Eye (tissue), 1 donor: Measurements from ENCODE around the gene TPP1.

Experiments
- DNase-seq: peaks from one replicate; pipeline ENCODE4 v3.0.0-alpha.2; 2015

Gene TPP1

DNA sequence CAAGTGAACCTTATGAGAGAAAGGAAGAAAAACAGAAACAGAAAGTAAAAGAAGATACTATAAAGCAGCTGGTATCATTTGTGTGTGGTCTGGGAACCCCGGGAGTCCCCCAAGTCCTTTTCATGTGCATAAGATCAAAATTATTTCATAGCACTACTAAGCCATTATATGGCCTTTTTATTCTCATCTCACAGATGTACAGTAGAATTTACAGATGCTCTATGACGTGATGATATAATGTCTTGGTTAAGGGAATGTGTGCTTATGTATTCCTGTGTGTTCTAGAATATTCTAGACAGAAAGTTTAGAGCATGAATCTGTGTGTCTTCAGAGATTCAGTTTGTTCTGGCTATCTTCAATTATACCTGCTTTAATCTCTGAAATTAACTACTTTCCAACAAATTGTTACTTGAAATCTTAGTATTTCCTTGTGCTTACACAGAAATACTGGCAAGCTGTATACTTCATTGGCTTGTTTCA is 8.6 kb upstream of the TPP1 start:
- no peak for DNase-seq

DNA sequence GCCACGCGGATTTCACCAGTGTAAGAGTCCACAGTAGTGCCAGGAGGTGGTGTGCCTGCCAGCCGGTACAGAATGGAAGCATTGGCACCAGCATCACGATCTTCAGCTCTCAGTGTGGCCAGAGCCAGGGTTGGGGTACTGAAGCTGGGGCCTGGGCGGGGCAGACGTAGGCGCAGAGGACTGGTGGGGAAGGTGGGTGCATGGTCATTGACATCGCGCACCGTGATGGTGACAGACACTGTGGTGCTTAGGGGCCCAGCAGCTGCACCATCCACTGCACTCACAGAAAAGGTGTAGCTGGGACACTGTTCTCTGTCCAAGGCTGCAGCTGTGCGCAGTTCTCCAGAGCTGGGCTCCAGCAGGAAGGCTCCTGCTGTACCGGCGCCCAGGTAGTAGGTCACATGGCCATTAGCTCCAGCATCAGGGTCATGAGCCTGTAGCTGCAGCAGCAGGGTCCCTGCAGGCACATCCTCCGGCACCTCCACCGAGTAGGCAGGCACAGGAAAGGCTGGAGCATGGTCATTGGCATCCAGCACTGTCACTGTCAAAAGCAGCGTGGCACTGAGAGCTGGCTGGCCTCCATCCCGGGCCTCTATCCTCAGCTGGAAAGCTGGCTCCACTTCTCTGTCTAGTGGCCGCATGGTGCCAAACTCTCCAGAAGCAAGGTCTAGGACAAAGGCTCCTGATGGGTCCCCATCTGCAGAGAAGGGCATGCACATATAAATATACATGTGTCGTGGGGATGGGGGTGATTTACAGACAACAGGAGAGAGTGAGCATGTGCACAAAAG is 7.9 kb upstream of the TPP1 start:
- DNase-seq: no peak

DNA sequence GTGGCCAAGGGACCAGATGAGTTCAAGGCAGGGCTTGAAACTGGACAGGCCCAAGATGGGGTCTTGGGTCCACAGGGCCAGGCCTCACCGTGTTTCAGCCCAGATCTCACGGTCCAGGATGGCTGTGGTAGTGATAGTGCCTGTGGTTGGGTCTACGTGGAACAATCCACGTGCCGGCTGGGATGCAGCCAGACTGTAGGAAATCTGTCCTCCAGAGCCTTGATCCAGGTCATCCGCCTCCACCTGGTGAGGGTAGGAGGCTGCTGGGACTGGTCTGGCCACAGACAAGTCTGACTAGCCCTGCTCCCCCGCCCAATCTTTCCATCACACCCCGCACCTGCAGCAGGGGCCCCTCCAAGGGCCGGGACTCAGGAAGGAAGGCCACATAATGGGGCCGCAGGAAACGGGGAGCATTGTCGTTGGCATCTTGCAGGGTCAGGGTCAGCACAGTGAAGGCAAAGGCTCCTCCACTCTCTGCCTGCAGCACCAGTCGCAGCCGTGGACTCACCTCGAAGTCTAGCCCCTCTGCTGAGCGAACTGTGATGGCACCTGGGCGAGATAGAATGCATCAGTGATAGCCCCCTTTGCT is 6.7 kb upstream of the TPP1 start:
- no peak for DNase-seq

DNA sequence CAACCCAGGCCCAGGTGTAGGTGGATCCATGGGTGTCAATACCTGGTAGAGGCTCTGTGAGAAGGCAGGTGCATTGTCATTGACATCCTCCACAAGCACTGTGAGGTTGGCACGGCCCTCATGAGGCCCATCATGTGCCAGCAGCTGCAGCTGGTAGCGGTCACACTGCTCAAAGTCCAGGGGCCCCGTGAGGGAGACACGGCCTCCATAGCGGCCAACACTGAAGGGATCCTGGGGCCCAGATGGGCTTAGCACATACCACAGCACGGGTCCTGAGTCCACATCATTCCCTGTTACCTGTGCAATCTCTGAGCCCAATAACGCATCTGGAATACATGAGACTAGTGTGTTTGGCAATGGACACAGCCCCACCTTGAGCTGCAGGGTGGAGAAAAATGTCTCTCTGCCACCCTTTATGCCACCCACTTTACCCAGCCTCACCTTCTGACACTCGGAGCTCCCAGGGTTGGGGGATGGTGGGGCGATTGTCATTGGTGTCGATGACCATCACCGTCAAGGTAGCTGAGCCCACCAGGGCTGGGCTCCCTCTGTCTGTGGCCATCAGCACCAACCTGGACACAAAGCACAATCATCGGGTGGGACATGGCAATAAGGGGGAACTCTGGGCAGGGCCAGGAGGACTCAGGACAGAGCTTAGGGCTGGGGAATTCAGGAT is 6.1 kb upstream of the TPP1 start:
- DNase-seq: no peak

DNA sequence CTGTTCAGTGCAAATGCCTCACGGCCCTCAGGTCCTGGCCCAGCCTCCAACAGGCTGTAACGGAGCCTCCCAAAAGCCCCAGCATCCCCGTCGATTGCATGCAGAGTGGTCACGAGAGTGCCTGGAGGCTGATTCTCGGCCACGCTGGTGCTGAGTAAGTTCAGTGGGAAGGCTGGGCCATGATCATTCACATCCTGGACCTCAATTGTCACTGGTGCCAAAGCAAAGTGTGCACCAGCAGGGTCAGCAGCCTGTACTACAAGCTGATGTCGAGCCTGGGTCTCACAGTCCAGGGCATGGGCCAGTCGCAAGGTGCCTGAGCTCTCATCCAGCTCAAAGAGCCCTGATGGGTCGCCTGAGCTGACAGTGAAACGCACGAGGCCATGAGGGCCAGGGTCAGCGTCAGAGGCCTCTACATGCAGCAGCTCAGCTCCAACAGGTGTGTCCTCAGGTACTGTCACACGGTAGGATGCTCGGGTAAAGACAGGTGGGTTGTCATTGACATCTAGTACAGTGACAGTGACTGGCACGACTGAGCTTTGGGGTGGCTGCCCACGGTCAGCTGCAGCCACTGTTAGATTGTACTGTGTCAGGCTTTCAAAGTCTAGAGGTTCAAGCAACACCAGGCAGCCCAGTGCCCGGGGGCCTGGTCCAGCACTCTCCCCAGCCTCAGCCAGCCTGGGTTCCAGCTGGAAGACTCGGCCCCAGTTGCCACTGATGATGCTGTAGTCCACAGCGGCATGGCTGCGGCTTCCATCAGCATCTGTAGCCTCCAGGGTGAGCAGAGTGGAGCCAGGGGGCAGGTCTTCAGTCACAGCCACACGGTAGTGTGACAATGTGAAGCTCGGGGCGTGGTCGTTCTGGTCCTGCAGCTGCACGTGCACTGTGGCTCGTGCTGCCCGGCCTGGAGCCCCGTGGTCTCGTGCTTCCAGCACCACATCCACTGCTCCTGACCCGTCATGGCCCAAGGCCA is 4.5 kb upstream of the TPP1 start:
- no peak for DNase-seq

DNA sequence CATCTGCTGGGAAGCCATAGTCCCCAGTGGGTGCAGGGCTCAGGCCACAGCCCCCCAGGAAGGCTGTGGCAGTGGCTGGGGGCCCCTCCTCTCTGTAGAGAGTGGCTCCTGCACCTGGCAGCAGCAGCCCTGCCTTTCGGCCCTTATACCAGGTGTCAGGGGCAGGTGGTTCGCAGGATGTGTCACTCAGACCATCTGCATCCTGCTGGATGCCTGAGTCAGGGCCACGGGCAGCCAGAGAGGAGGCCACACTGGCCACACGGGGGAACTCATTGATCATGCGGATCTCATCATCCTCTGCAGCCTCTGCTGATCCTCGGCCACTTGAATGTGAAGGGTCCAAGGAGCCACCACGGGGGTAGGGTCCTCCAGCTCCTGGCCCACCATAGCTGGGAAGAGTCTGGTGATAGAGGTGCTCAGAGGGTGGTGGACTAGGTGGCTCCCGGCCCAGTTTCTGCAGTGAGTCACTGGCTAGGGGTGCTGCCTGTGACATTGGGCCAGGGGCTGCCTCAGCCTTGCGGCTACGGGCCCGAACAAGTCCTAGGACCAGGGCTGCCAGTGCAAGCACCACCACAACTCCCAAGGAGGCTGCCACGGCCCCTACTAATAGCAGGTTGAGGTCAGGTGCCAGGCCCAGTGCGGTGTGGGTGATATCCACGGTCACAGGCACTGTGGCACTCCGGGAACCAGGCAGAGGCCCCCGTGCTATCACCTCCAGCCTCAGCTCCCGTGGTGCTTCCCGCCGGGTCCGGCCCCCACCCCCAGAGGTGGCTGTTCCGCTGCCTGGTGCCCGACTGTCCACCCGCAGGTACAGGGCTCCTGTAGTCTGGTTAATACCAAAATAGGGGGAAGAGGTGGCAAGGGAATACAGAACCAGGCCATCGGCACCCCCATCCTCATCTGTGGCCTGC is 3.3 kb upstream of the TPP1 start:
- no peak for DNase-seq

DNA sequence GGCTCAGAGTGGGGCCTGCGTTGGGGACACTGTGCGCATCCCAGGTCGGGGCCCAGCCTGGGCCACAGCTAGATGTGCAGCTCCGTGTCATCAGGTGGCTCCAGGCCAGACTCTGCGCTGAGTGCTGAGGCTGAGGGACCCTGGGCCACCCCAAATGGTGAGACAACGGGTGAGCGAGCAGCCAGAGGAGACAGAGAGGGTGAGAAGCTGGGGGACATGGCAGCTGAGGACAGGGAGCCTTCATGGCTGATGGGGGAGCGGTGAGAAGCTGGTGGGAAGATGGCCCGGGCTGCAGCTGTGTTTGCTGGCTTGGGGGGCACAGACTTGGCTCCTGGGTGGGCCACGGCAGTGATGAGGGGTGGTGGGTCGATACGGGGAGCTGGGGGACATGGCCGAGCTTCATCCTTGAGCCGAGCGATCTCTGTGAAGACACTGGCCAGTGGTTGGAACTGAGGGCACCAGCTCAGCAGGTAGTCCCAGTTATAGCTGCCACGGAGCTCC is 2.5 kb upstream of the TPP1 start:
- no peak for DNase-seq

DNA sequence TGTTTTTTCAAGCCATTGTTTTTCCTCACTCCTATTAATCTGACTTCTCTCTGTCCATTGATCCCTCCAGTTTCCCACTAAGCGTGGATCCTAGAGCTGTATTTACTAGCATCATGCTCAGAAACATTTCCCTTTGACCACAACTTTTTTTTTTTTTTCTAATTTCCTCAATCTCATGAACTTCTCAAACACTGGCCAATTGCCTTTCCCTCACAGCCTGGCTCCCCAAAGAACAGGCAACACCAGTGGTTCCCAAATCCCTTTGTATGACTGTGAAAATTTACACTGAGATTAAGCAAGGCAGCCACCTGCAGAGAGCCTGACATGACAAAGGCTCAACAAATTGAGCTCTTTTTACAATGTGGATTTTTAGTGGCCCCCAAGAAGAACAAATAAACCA is 1.4 kb upstream of the TPP1 start:
- DNase-seq: no peak

DNA sequence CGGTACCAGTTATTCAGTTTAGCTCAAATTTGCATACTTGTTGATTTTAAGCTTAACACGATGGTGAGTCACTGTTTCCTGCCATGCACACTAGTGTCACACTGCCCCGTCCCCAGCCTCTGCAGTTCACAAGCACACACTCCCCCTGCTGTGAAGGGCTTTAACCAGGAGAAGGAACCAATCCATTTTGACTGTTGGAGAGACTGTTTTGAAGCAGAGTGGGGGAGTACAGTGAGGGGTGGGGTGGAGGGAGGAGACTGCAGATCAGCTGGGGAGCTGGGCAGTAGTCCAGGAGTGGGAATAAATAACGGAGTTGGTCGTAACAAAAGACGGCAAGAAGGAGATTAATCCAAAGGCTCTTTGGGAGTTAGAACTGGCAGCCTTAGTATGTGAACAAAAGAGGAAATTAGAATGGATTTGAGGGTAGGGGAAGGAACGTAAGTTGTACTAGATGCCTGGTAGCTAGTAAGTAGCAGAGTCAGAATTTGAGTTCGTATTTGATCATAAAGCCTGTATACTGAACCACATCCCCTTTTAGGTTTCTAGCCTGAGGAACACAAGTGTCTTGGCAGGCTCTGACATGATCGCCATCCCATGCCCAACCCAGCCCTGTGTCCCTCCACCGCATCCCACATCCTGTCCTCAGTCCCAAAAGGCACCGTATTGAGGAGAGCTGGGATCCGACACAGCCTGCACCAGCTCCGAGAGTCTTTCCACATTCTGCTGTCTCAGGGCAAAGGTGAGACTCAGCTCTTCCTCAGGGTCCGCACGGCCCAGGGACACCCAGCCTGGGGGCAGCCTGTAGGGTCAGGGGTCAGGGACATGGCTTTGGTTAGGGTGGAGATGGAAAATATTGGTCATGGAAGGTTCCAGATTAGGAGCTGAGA is 862 bp downstream of the TPP1 start:
- DNase-seq: peak; percentile 51

DNA sequence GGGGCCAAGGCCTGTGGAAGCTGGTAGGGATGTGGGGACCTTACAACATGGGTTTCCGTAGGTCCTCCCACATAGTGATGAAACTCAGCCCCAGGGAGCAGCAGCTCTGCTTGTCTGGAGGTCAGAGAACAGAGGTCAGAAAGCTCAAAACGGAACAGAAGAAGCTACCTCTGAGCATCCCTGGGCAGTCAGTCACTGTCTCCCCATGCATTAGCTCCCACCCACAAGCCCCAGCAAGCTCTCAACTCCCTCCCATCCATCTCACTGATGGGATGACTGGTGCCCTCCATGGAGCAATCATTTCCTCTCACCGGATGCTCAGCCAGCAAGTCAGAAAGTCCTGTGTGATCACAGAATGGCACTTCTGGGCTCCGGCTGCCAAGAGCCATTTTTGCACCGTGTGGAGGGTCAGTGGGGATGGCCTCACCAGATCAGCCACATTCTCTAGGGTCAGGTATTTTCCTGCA is 1.9 kb downstream of the TPP1 start:
- DNase-seq: no peak

DNA sequence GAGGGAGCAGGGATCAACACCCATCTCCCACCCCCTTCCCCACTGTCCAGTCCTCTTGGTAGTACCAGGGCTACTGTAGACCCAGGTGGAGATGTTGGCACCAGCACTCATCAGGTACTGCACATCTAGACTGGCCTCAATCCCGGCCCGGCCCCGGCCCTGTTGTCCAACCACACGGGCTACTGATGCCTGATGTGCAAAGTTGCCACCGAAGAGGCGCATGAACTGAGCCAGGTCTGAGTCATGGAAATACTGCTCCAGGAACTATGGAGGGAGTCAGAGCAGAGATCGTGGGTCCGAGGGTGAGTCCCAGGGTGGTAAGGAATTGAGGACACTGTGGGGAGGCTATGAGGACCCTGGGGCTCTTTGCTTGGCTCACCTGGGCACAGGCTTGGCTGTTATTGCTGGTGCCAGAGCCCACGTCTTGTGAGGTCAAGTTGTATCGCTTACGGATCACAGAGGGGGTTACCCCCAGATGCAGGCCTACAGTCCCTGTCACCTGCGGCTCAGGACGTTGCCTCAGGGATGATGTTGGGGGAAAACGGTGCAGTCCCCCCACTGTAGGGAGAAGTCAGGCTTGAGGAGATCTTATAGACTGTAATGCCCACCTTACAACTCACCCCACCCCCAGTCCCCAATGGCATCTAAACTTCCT is 2.5 kb downstream of the TPP1 start:
- no peak for DNase-seq

DNA sequence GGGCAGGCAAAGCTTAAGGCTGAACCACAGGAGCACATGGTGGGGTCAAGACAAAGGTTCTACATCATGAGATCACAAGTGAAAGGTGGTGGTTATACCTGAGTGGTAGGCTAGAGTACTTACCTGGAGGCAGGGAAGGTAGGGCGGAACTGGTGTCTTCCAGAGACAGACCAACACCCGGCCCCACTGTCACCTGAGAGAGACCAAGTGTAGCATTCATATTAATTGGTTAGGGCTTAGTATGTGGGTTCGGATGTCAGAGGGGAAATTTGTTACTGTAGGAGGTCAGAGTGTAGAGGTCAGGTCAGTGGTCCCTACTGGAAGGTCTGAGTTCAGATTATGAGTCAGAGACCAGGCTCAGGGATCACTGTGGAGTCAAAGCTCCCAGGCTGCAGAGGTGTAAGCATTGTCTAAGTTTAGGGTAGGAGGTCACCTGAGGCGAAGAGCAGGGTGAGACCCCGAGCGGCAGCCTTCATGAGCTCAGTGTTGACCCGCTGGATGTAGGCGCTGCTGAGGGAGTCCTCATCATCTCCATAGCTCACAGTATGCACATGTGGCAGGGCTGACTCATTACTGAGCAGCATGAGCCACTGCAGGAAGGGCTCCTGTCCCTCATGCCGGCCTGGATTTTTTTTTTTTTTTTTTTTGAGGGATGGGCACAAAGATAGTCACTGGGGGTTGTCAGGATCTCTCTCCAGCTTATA is 3.2 kb downstream of the TPP1 start:
- DNase-seq: no peak

DNA sequence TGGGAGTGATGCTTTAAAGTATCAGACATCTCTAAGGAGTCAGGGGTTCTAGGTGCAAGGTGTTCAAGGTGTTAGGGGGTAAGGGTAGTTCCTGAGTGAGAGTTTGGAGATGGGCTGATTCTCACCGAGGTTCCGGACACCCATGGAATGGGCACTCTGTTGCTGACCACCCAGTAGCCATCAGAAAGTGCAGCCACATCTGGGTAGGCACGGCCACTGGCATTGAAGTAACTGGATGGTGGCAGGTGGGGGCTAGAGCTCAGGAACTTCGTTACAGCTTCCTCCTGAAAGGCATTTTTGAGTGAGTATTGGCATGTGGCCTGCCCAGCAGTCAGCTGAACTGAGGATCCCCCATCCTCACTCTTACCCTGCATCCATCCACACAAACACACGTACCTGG is 4.2 kb downstream of the TPP1 start:
- no peak for DNase-seq

DNA sequence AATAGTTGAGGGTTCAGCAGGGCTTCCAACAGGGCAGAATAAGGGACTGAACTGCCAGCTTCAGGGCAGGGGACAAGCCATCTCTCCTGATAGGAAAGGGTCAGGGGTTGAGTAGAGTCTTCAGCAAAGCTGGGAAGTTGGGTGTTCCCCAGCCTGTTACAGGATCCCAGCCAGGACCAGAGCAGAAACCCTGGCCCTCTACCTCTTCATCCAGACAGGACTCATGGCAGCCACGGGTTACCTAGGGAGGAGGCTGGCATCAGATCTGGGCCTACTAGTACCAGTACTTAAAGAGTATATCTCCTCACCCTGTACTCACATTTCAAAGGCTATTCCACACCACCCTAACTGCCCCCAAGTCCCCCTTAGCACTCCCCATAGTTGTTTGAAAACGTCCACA is 4.8 kb downstream of the TPP1 start:
- no peak for DNase-seq

DNA sequence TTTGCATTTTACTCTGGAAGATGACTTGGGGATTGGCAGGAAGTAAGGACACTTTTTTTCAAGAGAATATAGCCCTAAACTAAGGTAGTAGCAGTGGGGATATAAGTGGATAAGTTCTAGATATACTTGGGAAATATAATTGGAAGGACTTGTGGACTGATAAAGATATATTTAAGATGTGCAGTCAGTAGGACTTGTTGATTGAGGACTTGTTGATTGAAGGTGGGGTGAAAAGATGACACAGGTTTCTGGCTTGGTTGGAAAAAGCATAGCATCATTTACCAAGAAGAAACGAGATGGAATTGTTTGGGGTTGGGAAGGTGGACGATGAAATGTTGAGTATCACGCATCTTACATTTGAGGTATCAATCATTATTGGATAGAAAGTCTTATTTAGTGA is 5.7 kb downstream of the TPP1 start:
- DNase-seq: no peak

DNA sequence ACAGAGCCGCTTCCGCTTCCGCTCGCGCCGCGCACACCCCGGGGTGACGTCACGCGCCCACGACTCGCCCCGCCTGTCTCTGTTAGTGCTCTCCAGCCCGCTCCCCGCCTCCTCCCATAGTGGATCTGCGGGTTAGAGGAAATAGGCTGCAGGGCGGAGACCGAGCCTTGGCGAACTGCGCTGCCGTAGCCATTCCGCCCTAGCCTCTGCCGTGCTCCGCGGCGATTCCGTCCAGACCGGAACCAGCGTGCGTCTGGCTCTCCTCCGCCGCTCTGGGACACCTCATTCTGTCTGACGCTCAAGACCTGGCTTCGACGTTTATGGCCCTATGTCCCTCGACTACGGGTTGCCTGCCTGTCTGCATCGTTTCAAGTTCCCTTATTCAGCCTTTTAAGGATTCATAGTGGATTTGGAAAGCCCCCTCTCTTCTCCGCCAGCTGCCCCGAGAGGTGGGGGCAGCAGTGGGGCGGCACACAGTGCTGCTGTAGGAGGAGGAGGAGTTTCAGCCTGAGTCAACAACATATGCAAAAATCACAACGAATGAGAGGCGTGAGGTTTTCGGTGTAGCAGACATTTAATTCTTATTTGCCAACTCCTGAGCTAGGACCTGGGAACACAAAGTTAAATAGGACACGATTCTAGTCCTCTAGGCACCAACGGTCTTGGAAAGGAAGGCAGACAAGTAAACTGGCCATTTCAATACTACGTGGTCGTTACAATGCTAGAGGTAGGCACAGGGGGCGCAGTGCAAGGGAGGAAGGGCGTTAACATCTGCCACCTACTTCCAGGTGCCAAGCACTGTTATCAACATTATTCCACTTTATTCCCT is 6.8 kb downstream of the TPP1 start, which contains the start of gene TAF10:
Gene TAF10, minus strand, starts transcription at position 4 of the 829 bp plus-strand sequence. CDS start 27 bp downstream, outside the sequence.
- DNase-seq: peak; percentile 98

DNA sequence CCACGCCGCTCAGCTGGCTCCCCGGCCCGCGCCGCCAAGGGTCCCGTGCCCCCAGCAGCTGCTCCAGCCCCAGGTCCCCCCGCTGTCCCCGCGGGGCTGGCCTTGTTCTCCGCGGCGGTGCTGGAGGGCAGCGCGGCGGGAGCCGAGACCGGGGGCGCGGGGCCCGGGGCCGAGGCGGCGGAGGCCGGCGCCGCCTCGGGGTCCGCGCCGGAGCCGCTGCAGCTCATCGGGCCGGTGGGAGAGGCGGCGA is 7.3 kb downstream of the TPP1 start:
- DNase-seq: peak; percentile 59
